A673 (cell line): ENCODE data around the gene ATP4A. TPM values are rescaled to one million over a fixed set of nuclear protein-coding genes. Genes with fewer than 3 reads are reported as not detected.

Source experiments
- BruUV-seq: library from RNA; stranded (reverse); fragments of 400-500 nt; replicated peaks from 2 replicates; lab custom pipeline; 2021; lab: Mats Ljungman, UMichigan
- CTCF ChIA-PET: fragments of 300-600 bp; sonication (Branson Sonifier 250); formaldehyde crosslinking; loops from one replicate; lab custom pipeline; 2022; ENCODE audit warnings: antibody characterized with exemption; lab: Charles Lee
- POLR2A ChIA-PET: fragments of 300-600 bp; sonication (Branson Sonifier 250); formaldehyde crosslinking; loops from one replicate; lab custom pipeline; 2022; ENCODE audit warnings: antibody characterized with exemption; ENCODE audit not compliant: low non-redundant PET; lab: Charles Lee
- DNase-seq: peaks from one replicate; pipeline ENCODE4 v3.0.0-alpha.2; 2015; ENCODE audit warnings: low spot score
- H3K27ac ChIP-seq: fragments of 200-600 bp; sonication (generic); 2 replicates; pipeline ENCODE4 v1.5.1; 2016; ENCODE audit warnings: mixed run types, low read depth, mild to moderate bottlenecking, mixed read lengths, antibody characterized with exemption, low read length; ENCODE audit not compliant: poor library complexity, severe bottlenecking
- H3K27me3 ChIP-seq: fragments of 200-600 bp; sonication (generic); replicated peaks from 2 replicates; pipeline ENCODE4 v1.6.1; 2017; ENCODE audit warnings: mixed run types, low read depth, mild to moderate bottlenecking, mixed read lengths, antibody characterized with exemption, low read length; ENCODE audit not compliant: insufficient read depth, poor library complexity
- H3K36me3 ChIP-seq: fragments of 200-600 bp; sonication (generic); 2 replicates; pipeline ENCODE4 v1.6.1; 2016; ENCODE audit warnings: mixed run types, mild to moderate bottlenecking, mixed read lengths, antibody characterized with exemption, low read length; ENCODE audit not compliant: insufficient read depth, poor library complexity, severe bottlenecking
- H3K4me1 ChIP-seq: fragments of 200-600 bp; sonication (generic); 2 replicates; pipeline ENCODE4 v1.6.1; 2017; ENCODE audit warnings: mixed run types, mild to moderate bottlenecking, mixed read lengths, antibody characterized with exemption, low read length; ENCODE audit not compliant: insufficient read depth, poor library complexity, severe bottlenecking
- H3K4me3 ChIP-seq: fragments of 200-600 bp; sonication (generic); 2 replicates; pipeline ENCODE4 v1.5.1; 2016; ENCODE audit warnings: low read depth, mixed run types, mild to moderate bottlenecking, mixed read lengths, low read length; ENCODE audit not compliant: poor library complexity, severe bottlenecking
- H3K9me3 ChIP-seq: fragments of 200-600 bp; sonication (generic); 2 replicates; pipeline ENCODE4 v1.6.1; 2016; ENCODE audit warnings: mixed run types, low read depth, mild to moderate bottlenecking, mixed read lengths, antibody characterized with exemption, low read length; ENCODE audit not compliant: poor library complexity, severe bottlenecking
- EZH2 ChIP-seq: fragments of 200-600 bp; sonication (generic); IDR thresholded peaks from 2 replicates; pipeline ENCODE4 v1.6.1; 2017; ENCODE audit warnings: borderline replicate concordance, low read depth, mild to moderate bottlenecking, mixed read lengths, antibody characterized with exemption, low read length; ENCODE audit not compliant: poor library complexity, severe bottlenecking
- intact Hi-C: fragments of 100-400 bp; cut with micrococcal nuclease; formaldehyde crosslinking; loops from one replicate; pipeline ENCODE4 v1.10.0; 2022; ENCODE audit not compliant: unreplicated experiment
- total RNA-seq: library from RNA; stranded (reverse); gene quantifications from 2 replicates; pipeline ENCODE4 v1.2.3, GENCODE V29; 2021
- TF ChIP-seq, protein P1 (sequence below): fragments of 300-800, 200-600 bp; sonication (generic); conservative IDR thresholded peaks from 2 replicates; pipeline ENCODE4 v1.5.1; 2017; ENCODE audit warnings: low read depth, mild to moderate bottlenecking, antibody characterized with exemption, low read length, moderate library complexity, mixed read lengths

ATP4A gene
- total RNA-seq, 1 experiment from 2014 or later, result not detected

DNA sequence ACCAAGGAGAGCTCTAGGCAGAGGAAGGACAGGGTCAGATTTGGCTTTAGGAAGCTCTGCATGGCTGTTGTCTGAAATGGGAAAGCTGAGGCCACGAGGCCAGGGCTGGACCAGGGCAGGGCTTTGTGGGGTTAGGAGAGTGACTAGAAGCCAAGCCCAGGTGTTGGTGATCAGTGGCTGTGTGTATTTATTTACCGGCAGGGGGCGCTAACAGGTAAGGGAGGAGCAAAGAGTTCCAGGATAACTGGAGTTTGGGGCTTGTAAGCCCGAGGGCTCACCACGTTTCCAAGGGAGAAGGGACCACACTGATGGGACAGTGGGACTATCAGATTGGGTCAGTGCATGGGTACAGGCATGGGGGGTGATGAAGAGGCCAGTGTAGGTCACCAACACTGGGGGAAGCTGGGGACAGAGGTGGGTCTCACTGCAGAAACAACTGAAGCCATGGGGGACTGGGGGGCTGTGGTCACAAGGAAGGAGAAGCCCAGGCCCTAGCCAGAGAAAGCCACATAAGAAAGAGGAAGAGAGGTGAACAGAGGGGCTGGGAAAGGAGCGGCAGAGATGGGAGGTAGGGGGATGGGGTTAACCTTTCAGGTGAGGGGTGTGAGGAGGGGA lies 14.2 kb downstream of the ATP4A start:
- CTCF ChIA-PET, result interaction anchor here (0.5 kb wide), 1 partner anchor 27 kb away, joined by 7 read pairs; no protein-coding TSS in a partner anchor
- TF ChIP-seq, protein P1, sequence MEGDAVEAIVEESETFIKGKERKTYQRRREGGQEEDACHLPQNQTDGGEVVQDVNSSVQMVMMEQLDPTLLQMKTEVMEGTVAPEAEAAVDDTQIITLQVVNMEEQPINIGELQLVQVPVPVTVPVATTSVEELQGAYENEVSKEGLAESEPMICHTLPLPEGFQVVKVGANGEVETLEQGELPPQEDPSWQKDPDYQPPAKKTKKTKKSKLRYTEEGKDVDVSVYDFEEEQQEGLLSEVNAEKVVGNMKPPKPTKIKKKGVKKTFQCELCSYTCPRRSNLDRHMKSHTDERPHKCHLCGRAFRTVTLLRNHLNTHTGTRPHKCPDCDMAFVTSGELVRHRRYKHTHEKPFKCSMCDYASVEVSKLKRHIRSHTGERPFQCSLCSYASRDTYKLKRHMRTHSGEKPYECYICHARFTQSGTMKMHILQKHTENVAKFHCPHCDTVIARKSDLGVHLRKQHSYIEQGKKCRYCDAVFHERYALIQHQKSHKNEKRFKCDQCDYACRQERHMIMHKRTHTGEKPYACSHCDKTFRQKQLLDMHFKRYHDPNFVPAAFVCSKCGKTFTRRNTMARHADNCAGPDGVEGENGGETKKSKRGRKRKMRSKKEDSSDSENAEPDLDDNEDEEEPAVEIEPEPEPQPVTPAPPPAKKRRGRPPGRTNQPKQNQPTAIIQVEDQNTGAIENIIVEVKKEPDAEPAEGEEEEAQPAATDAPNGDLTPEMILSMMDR, result peak; percentile 87
- TF ChIP-seq EZH2, result no peak
- H3K4me1 ChIP-seq, result peaks cover 10% of the 10 kb centered on the region
- intact Hi-C loops, result loop anchor here (2.0 kb wide), 1 partner anchor 168 kb away; no protein-coding TSS in a partner anchor
- no peak overlapping the region for H3K27ac ChIP-seq
- H3K4me3 ChIP-seq, result no peak overlapping the region
- H3K27me3 ChIP-seq, result no peaks in the 10 kb centered on the region
- H3K9me3 ChIP-seq, result no peaks in the 10 kb centered on the region
- no peaks in the 10 kb centered on the region for H3K36me3 ChIP-seq
- no TSS peak for BruUV-seq
- DNase-seq, result peak; percentile 83
- POLR2A ChIA-PET, result interaction anchor here (0.6 kb wide), 1 partner anchor 93 kb away, joined by 3 read pairs; no protein-coding TSS in a partner anchor

DNA sequence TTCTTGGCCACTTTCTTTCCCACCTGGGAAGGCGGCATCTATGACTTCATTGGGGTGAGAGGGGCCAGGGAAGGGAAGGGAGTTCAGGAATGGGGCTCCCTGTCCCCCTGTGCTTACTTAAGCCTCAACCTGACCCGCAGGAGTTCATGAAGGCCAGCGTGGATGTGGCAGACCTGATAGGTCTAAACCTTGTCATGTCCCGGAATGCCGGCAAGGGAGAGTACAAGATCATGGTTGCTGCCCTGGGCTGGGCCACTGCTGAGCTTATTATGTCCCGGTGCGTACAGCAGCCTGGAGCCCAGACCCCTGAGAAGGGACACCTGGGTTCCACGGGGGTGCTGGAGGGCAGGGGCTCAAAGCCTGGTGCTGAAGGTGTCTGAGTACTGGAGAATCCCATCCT lies 16.9 kb downstream of the ATP4A start:
- DNase-seq, result no peak
- no peaks in the 10 kb centered on the region for H3K36me3 ChIP-seq
- no peak overlapping the region for H3K27ac ChIP-seq
- TSS peak; percentile 68 for BruUV-seq
- H3K4me3 ChIP-seq, result peak overlapping the region; percentile 93
- CTCF ChIA-PET, result no interaction called here
- no peaks in the 10 kb centered on the region for H3K9me3 ChIP-seq
- H3K27me3 ChIP-seq, result no peaks in the 10 kb centered on the region
- no peak for TF ChIP-seq EZH2
- TF ChIP-seq, protein P1, result no peak
- H3K4me1 ChIP-seq, result peaks cover 11% of the 10 kb centered on the region
- intact Hi-C loops, result no loop called here
- POLR2A ChIA-PET, result no interaction called here

DNA sequence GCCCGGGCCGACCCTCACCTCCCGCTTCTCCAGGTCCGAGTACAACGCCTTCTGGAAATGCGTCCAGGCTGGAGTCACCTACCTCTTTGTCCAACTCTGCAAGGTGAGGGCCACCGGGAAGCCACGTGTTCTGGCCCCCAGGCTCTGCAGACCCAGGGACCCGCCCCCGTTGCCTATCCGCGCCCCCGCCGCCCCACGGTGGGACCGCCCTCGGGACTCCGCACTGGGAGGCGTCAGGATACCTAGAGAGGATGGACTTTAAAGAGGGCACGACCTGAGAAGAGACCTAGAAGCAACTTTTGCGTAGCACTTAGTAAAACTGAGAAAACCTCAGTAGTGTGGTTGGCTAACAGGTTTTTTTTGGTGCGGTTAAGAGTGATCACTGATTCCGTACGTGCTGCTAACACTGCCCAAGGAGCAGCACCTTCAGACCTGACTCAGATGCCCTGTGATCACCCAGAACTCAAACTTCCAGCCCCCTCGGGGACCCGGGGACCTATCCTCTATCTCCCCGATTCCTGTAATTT lies 17.5 kb downstream of the ATP4A start:
- BruUV-seq, result no TSS peak
- peak; percentile 47 for DNase-seq
- H3K9me3 ChIP-seq, result no peaks in the 10 kb centered on the region
- H3K4me1 ChIP-seq, result peaks cover 11% of the 10 kb centered on the region
- peak overlapping the region; percentile 83 for H3K27ac ChIP-seq
- H3K4me3 ChIP-seq, result peak overlapping the region; percentile 93
- CTCF ChIA-PET, result no interaction called here
- POLR2A ChIA-PET, result no interaction called here
- intact Hi-C loops, result no loop called here
- H3K36me3 ChIP-seq, result no peaks in the 10 kb centered on the region
- no peak for TF ChIP-seq EZH2
- TF ChIP-seq, protein P1, result no peak
- no peaks in the 10 kb centered on the region for H3K27me3 ChIP-seq
